ENCODE results near the gene SZT2.

The SZT2 gene

GRCh38 chr1:43477716-43478115, 88.0 kb downstream of the SZT2 start:
- TF ChIP-seq EZH2phosphoT487 (conservative IDR thresholded peaks at IDR 0.05; ENCODE audit: low read length) (no peak), CTCF (IDR thresholded peaks at IDR 0.05; ENCODE audit: insufficient read depth, low read length, poor library complexity, severe bottlenecking) (no peak)

GRCh38 chr1:43479414-43479813, 89.7 kb downstream of the SZT2 start:
- Histone ChIP-seq H4K20me1 (ENCODE audit: low read depth, low read length) (no peaks in the 10 kb centered on the region), H3K79me2 (ENCODE audit: insufficient read depth, low read length) (no peaks in the 10 kb centered on the region), H3K4me2 (ENCODE audit: low read depth, low read length, poor library complexity, severe bottlenecking) (no peak overlapping the region), H3K27ac (ENCODE audit: low read depth, low read length) (no peak overlapping the region), H3K9ac (ENCODE audit: low read length) (no peak overlapping the region), H3K27me3 (ENCODE audit: low read length) (no peaks in the 10 kb centered on the region), H3K9me3 (ENCODE audit: insufficient read depth, low read length) (no peaks in the 10 kb centered on the region), H2AFZ (ENCODE audit: low read depth, low read length, severe bottlenecking) (no peak overlapping the region), H3F3A (ENCODE audit: insufficient read depth) (no peaks in the 10 kb centered on the region), H3K4me3 (ENCODE audit: insufficient read depth, low read length, poor library complexity, severe bottlenecking) (no peak overlapping the region), H3K9me2 (replicated peaks; ENCODE audit: insufficient read depth, low read length) (no peaks in the 10 kb centered on the region), H3K36me3 (ENCODE audit: low read length) (no peaks in the 10 kb centered on the region)
- TF ChIP-seq EZH2phosphoT487 (conservative IDR thresholded peaks at IDR 0.05; ENCODE audit: low read length) (no peak), CTCF (IDR thresholded peaks at IDR 0.05; ENCODE audit: insufficient read depth, low read length, poor library complexity, severe bottlenecking) (no peak)

More at GRCh38 chr1:43477716-43478115, 88.0 kb downstream of the SZT2 start:
- no peak overlapping the region for H3K9ac ChIP-seq (ENCODE audit: low read length)
- H3K79me2 ChIP-seq (ENCODE audit: insufficient read depth, low read length) = no peaks in the 10 kb centered on the region
- no peaks in the 10 kb centered on the region for H3F3A ChIP-seq (ENCODE audit: insufficient read depth)
- no peak overlapping the region for H3K27ac ChIP-seq (ENCODE audit: low read depth, low read length)
- no peaks in the 10 kb centered on the region for H3K9me3 ChIP-seq (ENCODE audit: insufficient read depth, low read length)
- no peak overlapping the region for H2AFZ ChIP-seq (ENCODE audit: low read depth, low read length, severe bottlenecking)
- H3K4me3 ChIP-seq (ENCODE audit: insufficient read depth, low read length, poor library complexity, severe bottlenecking) = no peak overlapping the region
- no peak overlapping the region for H3K4me2 ChIP-seq (ENCODE audit: low read depth, low read length, poor library complexity, severe bottlenecking)
- H3K27me3 ChIP-seq (ENCODE audit: low read length) = no peaks in the 10 kb centered on the region
- H3K9me2 ChIP-seq (replicated peaks; ENCODE audit: insufficient read depth, low read length) = no peaks in the 10 kb centered on the region
- H4K20me1 ChIP-seq (ENCODE audit: low read depth, low read length) = no peaks in the 10 kb centered on the region
- no peaks in the 10 kb centered on the region for H3K36me3 ChIP-seq (ENCODE audit: low read length)

- no peaks in the 10 kb centered on the region for H3K27me3 ChIP-seq (ENCODE audit: low read length)
- TF ChIP-seq EZH2phosphoT487 (conservative IDR thresholded peaks at IDR 0.05; ENCODE audit: low read length) (no peak), CTCF (IDR thresholded peaks at IDR 0.05; ENCODE audit: insufficient read depth, low read length, poor library complexity, severe bottlenecking) (no peak)
- H3K9me2 ChIP-seq (replicated peaks; ENCODE audit: insufficient read depth, low read length) = no peaks in the 10 kb centered on the region
- H4K20me1 ChIP-seq (ENCODE audit: low read depth, low read length) = no peaks in the 10 kb centered on the region
- H2AFZ ChIP-seq (ENCODE audit: low read depth, low read length, severe bottlenecking) = no peak overlapping the region
- H3K4me2 ChIP-seq (ENCODE audit: low read depth, low read length, poor library complexity, severe bottlenecking) = no peak overlapping the region
- H3K4me3 ChIP-seq (ENCODE audit: insufficient read depth, low read length, poor library complexity, severe bottlenecking) = no peak overlapping the region
- H3K9ac ChIP-seq (ENCODE audit: low read length) = no peak overlapping the region
- no peaks in the 10 kb centered on the region for H3K36me3 ChIP-seq (ENCODE audit: low read length)
- no peaks in the 10 kb centered on the region for H3F3A ChIP-seq (ENCODE audit: insufficient read depth)
- H3K9me3 ChIP-seq (ENCODE audit: insufficient read depth, low read length) = no peaks in the 10 kb centered on the region
- H3K27ac ChIP-seq (ENCODE audit: low read depth, low read length) = no peak overlapping the region
- no peaks in the 10 kb centered on the region for H3K79me2 ChIP-seq (ENCODE audit: insufficient read depth, low read length)
Observed at GRCh38 chr1:43481491-43481890, 91.8 kb downstream of the SZT2 start.

All from SU-DHL-6 (cell line).